Inferior parietal cortex (tissue), 1 donor: Measurements from ENCODE around the gene PCMTD2.

Experiments
- DNase-seq: peaks from one replicate; pipeline ENCODE4 v3.0.0-alpha.2; 2016; ENCODE audit errors: extremely low spot score

The PCMTD2 gene

DNA sequence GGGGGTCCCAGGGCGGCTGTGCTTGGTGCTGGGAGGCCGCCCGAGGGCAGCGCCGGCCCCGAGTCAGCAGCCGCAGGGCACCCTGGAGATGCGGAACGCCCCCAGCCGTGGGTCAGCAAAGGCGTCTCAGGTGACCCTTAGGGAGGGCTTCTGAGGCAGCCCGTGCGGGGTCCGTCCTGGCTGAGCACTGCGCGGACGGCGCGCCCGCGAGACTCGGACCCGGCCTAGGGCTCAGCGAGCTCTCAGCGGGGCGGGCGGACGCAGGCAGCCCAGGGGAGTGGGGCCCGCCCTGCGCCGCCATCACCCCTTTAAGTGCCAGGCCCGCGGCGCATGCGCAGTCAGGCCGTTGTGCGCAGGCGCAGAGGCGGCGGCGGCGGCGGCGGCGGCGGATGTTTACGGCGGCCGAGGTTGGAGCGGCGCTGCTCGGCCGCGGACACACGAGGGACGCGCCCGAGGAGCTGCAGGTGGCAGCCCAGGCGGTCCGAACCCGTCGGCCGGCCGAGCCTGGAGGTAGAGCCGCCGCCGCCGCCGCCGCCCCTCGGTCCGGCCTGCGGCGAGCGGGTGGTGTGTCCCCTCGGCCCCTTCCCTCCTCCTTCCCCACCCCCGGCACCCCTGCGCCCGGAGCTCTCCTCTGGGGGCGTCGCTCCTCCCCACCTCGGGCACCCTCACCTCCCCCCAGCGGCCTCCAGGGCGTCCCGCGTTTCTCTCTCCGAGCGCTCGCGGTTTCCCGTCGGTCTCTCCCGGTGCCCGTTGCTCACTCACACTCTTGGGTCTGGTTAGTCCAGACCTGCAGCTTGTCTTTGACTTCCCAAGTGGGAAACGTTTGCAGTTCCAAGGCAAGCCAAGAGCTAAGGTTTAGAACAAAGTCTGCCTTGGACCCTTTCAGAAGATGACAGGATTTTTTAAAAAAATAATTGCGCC, at the start of gene PCMTD2:
Gene PCMTD2, plus strand, starts transcription at position 388 of the 921 bp plus-strand sequence. CDS start 4,218 bp downstream, outside the sequence.
- peak; percentile 85 for DNase-seq

DNA sequence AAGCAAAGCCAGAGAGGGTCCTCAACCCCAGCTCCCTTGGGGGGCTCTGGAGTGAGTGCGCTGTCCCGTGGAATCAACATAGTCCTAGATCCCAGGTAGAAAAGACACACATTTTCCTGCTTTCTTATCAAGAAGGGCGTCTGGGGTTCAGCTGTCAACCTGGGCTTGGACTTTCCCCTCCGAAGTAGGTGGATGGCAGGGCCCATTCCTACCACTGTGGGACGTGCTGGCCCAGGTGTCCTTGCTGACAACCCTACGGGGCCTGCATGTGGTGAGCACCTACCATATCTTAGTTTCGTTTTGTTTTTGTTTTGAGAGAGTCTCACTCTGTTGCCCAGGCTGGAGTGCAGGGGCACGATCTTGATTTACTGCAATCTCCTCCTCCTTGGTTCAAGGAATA, 48.9 kb upstream of the PCMTD2 start:
- no peak for DNase-seq

DNA sequence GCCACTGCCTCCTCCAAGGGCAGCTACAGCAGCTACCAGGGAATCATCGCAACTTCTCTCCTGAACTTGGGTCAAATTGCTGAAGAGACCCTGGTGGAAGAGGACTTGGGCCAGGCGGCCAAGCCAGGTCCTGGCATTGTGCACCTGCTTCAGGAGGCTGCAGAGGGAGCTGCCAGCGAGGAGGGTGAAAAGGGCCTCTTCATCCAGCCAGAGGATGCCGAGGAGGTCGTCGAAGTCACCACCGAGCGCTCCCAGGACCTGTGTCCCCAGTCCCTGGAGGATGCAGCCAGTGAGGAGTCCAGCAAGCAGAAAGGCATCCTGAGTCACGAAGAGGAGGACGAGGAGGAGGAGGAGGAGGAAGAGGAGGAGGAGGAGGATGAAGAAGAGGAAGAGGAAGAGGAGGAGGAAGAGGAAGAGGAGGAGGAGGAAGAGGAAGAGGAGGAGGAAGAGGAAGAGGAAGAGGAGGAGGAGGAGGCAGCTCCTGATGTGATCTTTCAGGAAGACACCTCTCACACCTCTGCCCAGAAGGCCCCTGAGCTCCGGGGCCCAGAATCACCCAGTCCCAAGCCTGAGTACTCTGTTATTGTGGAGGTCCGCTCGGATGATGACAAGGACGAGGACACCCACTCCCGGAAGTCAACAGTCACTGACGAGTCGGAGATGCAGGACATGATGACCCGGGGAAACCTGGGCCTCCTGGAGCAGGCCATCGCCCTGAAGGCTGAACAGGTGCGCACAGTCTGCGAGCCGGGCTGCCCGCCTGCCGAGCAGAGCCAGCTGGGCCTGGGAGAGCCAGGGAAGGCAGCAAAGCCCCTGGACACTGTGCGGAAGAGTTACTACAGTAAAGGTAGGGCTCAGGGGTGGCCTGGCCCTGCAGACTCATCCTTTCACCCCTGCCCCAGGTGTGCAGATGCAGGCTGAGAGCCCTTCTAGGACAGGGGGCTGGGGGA, 47.6 kb upstream of the PCMTD2 start:
- DNase-seq, result no peak

DNA sequence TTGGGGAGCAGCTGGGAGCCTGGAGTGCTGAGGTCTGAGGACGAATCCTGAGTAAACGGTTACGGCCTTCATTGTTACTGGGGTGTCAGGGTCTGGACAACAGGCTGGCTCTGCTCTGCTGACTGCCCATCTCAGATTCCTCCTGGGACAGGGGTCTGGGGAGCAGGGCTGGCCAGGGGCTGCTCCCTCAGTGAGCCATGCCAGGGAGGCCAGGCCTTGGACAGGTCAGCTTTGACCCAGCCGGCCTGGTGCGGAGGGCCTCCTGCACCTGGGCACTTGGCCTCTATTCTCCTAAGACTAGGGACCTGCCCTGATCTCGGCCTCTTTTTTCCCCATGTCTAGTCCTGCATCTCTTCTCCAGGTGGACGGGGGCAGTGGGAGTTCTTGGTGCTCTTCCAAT, 46.4 kb upstream of the PCMTD2 start:
- no peak for DNase-seq

DNA sequence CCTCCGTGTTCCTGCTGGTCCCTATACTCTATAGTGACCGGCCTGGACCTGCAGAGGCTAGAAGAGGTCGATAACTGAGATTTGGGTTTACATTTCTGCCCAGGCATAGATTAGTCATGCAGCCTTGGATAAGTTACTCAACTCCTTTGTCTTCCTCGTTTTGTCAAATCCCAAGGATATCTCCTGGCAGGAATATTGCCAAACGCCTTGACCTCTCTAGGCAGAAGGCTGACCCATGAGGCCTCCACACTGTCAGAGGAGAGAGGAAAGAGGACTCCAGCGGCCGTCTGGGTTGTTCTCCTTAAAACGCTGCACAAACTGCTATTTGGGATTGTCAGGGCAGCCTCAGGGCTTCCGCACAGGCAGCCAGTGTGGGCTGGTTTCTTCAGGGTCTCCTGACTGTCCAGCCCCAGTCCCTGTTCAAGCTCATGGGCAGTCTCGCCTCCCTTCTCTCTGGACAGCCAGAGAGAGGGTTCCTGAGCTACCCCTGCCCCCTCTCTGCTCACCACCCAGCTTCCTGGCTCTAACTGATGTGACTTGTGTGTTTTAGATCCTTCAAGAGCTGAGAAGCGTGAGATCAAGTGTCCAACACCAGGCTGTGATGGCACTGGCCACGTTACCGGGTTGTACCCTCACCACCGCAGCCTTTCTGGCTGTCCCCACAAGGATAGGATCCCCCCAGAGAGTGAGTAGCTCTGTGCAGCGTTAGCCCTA, 44.7 kb upstream of the PCMTD2 start:
- DNase-seq, result no peak

DNA sequence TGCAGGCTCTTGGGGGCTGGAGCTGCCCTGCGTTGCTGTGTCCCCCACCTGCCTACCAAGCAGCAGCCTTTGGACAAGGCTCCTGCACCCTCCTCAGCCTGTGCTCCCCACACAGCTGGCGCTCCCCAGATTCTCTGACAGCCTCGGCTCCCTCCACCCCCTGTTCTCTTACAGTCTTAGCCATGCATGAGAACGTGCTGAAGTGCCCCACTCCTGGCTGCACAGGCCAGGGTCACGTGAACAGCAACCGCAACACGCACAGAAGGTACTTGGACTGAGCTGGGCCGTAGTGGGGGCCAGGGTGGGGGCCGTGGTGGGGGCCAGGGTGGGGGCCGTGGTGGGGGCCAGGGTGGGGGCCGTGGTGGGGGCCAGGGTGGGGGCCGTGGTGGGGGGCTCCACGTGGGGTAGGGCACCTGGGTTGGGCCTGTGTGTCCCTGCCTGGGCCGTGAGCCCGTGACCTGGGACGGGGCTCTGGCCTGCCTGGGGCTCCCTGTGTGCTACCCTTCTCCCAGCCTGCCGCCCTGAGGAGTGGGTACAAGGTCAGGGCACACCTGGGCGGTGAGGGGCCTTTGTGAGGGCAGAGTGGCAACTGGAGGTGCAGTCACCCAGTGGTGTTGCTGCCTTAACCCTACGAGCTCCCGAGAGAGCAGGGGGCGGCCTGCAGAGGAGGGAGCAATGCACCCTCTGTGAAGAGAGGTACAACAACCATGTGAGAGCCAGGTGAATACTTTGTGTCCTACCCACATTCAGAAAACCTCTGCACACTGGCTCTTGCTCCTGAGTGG, 43.5 kb upstream of the PCMTD2 start:
- DNase-seq, result no peak

DNA sequence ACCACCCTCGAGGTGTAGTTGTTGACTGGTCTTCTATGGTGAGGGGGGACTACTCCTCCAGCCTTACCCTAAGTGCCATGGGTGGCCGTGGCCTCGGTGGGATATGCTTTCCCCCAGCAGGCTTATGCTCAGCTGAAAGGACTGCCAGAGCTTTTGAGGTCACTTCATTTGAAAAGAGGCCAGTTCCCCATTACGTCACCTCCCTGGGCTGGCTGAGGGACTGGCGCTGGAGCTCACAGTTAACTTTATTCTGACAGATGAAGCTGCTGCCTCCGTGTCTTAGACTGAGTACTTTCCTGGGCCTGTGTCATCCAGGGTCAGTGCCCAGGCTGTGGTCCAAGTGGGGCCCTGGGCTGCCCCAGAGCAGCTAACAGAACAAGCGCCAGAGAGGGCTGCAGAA, 42.8 kb upstream of the PCMTD2 start:
- DNase-seq, result no peak

DNA sequence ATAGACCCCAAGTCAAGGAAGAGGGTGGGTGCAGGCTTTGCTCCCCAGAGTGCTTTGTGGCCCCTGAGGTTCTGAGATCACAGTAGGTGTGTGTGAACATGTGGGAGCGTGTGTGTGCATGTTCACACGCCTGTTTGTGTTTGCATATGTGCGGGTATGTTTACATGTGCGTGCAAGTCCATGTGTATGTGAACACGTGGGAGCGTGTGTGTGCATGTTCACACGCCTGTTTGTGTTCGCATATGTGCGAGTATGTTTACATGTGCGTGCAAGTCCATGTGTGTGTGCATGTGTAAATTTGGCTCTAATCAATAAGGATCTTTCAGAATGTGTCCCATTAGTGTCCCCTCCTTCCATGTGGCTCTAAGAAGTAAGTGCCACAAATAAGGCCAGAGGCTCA, 41.4 kb upstream of the PCMTD2 start:
- DNase-seq, result no peak

DNA sequence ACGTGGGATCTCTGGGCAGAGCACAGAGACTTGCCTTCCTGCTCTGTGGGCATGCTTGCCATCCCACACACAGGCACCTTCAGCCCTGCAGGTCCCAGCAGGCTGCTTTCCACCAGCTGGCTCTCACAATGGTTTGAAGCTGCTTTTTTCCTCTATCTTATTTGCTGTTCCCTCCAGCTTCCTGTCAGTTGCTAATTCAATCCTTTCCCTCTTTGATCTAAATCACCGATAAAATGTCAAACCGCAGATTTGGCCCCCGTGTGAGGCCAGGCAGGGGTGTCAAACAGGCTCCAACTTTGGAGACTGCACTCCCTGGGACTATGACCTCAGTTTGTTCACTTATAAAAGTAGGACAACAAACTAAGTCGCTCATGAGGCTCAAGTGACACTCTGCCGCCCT, 40.6 kb upstream of the PCMTD2 start:
- no peak for DNase-seq

DNA sequence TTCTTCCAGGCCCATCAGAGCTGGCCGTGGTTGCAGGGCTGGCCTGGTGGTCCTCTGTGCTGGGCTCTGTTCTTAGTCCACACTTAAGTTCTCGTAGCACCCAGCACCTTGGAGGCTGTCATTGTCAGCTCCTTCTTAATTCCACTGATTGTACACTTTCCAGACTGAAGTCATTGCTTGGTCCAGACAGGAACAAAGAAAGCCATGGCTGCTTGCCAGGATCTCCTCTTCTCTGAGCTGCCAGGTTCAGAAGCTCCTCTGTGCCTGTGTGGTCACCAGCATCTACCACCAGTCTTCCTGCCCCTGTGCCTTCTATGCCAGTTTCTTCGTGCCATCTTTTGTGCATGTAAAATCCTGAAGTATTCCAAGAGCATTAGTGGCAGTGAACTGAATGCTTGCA, 39.5 kb upstream of the PCMTD2 start:
- no peak for DNase-seq

DNA sequence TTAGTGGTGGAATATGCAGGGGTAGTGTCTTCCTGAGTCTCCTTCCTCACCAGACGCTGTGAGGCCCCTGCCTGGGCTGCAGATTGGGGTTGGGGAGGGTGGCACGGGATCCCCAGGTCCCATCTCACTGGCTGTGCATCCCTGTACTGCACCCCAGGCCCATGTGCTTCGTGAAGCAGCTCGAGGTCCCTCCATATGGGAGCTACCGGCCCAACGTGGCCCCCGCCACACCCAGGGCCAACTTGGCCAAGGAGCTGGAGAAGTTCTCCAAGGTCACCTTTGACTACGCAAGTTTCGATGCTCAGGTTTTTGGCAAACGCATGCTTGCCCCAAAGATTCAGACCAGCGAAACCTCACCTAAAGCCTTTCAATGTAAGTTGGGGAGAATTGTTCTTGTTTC, 38.6 kb upstream of the PCMTD2 start:
- no peak for DNase-seq

DNA sequence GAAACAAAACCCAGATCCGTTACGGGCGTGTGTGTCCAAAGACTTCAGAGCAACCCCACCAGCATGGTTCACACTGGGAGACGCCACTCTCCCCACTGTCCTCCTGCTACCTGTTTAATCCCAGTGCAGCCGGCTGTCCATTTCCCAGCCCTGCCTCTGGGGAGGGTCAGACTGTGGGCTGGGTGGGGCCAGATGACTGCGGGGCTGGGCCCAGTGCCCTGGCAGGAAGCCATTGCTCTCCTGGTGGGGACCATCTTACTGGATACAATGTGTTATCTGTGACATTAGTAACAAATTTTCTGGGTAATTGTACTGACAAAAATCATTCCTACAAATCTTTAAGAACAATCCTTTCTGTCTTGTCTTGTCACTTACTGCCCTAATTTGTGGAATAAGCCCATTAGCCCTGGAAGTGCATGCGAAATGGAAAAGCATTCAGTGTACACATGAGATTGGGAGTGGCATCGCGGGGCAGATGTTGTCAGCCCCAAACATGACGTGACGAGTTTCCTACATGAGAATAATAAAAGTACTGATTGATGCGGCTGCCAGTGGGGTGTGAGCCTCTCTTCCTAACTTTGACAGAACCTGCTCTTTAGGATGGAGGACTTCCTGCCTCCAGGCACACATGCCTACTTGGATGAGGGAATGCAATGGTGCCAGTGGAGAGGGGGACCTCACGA, 37.9 kb upstream of the PCMTD2 start:
- no peak for DNase-seq

DNA sequence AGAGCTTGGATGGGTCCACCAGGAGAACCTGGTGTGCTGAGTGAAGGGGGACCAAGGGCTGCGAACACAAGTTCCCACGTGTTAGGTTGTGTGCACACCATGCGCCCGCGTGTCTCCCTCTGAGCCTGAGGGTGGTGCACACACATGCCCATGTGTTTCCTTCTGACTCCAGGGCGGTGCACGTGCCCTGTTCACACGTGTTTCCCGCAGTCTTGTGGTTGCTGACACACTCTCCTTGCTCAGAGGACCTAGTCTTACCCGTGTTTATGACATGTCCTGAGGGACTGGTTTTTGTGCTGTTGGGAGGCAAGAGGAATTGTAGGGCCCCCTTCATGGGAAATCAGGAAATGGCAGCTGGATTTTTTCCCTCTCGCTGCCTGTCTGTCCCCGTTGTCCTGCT, 36.3 kb upstream of the PCMTD2 start:
- no peak for DNase-seq

DNA sequence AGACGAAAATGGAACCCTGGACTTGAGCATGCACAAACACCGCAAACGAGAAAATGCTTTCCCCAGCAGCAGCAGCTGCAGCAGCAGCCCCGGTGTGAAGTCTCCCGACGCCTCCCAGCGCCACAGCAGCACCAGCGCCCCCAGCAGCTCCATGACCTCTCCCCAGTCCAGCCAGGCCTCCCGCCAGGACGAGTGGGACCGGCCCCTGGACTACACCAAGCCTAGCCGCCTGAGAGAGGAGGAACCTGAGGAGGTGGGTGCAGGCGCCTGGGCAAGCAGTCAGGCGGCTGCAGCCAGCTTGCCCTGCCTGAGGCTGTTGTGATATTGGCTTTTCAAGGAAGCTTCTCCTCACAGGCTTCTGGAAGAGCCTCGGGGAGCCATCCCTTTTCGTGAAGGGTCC, 35.8 kb upstream of the PCMTD2 start:
- DNase-seq, result no peak

DNA sequence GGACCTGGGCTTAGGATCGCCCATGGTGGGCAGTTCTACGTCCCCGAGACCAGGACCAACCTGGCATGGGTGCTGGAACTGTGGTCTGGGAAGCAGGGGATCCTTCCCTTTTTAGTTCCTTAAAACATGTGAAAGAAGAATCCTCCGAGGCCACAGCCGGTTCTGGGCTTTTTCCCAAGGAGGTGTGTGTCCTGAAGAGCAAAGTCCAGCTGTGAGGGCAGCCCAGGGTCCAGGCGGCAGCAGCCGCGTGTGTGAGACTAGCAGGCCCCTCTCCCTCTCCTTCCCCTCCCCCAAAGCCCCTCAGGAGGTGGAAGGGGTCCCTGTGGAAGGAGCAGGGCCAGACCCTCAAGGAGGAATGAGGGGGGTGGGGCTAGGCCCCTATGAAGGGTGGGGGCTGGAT, 35.1 kb upstream of the PCMTD2 start:
- DNase-seq, result no peak

DNA sequence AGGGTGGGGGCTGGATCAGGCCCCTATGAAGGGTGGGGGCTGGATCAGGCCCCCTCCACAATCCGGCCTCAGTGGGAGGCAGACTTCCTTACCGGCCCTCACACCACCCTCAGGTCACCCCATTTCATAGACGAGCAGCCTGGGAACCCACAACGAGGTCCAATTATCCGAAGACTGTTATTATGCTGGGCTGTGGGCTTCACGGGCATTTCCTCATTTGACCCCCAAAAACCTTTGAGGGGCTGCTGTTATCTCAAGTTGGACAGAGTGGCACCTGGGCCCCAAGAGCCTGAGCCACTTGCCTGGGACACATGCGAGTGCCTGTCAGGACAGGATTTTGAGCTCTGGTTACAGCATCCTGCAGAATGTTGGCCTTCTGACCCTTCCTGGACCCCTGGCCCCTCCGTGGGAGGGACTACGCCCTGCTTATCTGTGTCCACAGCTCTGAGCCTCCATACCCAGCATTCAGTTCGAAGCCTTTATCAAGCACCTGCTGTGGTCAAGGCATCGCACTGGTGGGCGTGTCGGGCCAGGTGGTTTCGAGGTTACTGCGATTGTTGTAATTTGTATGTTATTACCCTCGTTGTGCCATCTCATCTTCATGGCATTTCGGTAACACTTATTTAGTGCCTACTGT, 34.5 kb upstream of the PCMTD2 start:
- peak; percentile 17 for DNase-seq

DNA sequence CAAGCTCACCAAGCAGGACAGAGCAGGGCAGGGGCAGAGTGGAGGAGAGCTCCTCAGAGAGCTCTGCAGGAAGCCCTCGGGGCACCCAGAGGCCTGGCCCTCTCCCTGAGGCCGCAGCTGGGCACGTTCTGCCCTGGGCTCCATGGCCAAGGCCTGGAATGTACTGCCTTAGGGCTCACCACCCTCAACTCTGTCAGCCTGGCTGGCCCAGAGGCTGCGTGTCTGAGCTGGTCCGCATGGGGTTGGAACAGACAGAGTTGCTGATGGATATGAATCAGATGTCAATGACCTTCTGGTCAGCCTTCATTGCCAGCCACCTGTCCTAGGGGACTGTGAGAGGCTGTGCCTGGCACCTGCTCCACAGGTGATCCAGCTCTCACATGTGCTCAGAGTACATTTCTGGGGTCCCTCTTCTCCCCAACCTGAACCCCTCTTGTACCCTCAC, 33.2 kb upstream of the PCMTD2 start:
- DNase-seq, result no peak

DNA sequence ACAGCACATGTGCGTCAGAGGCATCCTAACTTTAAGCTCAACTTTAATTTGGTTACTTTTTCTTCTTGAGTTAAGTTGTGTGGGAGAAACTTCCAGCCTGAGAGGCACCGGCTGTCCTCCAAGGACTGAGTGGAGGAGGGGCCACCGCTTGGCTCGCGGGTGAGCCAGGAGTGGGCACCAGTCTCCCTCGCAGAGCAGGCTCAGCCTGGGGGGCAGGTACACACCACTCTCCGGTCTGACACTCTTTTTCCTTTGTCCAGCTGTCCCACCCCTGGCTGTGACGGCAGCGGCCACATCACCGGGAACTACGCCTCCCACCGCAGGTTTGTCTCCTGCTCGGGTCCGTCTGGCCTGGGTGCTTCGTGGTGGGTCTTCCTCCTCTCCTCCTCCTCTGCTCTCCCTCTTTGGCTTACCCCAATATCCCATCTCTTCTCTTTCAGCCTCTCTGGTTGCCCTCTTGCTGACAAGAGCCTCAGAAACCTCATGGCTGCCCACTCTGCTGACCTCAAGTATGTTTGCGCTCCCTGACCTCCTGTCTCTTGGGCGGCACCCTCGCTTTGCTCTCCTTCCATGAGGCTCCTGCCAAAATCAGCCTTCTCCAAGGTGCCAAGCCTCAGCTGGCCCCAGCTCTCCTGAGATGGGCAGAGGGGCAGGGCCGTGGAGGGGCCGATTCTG, 32.6 kb upstream of the PCMTD2 start:
- no peak for DNase-seq

DNA sequence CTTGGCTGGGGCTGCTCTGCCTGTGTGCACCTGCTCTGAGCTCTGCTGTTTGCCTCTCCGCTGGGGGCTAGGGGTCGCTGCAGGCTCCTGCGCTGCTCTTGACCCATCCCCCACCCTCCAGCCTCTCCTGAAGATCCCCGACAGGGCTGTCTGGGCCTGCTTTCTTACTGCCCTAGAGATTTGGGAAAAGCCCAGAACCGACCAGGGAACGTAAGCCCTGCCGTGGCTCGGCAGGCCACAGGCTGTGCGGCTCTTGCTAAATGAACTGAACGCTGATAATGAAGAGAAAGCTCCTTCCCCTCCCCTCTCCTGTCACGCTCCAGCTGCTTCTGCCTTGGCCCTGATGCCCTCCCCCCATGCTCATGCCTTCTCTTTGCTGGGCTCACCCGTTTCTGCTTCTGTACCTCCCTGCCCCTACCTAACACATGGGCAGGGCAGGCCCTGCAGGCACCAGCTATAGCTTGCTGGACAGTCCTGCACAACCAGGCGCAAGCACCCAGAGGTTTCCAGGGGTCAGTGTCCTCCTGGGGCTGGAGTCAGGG, 32.0 kb upstream of the PCMTD2 start:
- DNase-seq, result no peak
